PC-3 (cell line): ENCODE results near the gene CPEB4.

Experiments
- EZH2 ChIP-seq: fragments of 300-600 bp; sonication (generic); IDR thresholded peaks from one replicate; pipeline ENCODE4 v1.6.1; 2017; ENCODE audit warnings: antibody characterized with exemption, mild to moderate bottlenecking, low read length; ENCODE audit not compliant: unreplicated experiment
- TF ChIP-seq, protein P1 (sequence below): fragments of 300-600 bp; sonication (generic); conservative IDR thresholded peaks from 2 replicates; pipeline ENCODE4 v1.5.1; 2017; ENCODE audit warnings: antibody characterized with exemption, low read depth, mild to moderate bottlenecking, low read length

DNA sequence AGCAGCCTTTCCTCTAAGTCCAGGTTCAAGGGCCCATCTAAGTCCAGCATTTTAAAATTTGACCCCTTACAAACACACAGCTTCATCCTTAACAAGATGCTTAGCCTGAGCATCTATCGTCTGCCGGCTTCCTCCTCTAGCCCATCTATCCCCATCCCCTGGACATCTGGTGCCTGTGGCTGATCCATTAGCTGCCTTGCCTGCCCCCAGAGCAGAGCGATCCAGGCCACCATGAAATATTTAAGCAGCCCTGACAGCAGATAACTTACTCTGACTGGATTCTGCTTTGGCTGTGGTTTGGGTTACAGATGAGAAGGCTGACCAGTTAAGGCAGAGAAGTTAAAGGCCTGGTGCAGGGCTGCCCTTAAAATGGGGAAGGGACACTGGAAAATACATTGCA is 30.9 kb upstream of the CPEB4 start:
- TF ChIP-seq, protein P1, sequence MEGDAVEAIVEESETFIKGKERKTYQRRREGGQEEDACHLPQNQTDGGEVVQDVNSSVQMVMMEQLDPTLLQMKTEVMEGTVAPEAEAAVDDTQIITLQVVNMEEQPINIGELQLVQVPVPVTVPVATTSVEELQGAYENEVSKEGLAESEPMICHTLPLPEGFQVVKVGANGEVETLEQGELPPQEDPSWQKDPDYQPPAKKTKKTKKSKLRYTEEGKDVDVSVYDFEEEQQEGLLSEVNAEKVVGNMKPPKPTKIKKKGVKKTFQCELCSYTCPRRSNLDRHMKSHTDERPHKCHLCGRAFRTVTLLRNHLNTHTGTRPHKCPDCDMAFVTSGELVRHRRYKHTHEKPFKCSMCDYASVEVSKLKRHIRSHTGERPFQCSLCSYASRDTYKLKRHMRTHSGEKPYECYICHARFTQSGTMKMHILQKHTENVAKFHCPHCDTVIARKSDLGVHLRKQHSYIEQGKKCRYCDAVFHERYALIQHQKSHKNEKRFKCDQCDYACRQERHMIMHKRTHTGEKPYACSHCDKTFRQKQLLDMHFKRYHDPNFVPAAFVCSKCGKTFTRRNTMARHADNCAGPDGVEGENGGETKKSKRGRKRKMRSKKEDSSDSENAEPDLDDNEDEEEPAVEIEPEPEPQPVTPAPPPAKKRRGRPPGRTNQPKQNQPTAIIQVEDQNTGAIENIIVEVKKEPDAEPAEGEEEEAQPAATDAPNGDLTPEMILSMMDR: no peak
- no peak for TF ChIP-seq EZH2
